Liver (tissue), 3 donors: ENCODE data around the gene CELSR1.

Source experiments
- ATF3 ChIP-seq: IDR thresholded peaks from 2 replicates; pipeline ENCODE4 v1.6.1; 2016; ENCODE audit warnings: antibody characterized with exemption
- CTCF ChIP-seq: fragments of 150-350 bp; IDR thresholded peaks from 2 replicates; pipeline ENCODE4 v1.5.1; 2017; ENCODE audit warnings: improper control_type of control experiment, low read depth, low read length; ENCODE audit not compliant: missing input control
- EGR1 ChIP-seq, 2 donors: IDR thresholded peaks; 2 replicates each; pipeline ENCODE4 v1.6.1; 2016 to 2018; ENCODE audit warnings: antibody characterized with exemption in 2 of 2, low read depth in 2 of 2
- FOXA1 ChIP-seq: IDR thresholded peaks from 2 replicates; pipeline ENCODE4 v1.6.1; 2016; ENCODE audit warnings: antibody characterized with exemption
- GABPA ChIP-seq, 2 donors: IDR thresholded peaks in 1 of 2; conservative IDR thresholded peaks in 1 of 2; 2 replicates each; pipeline ENCODE4 v1.6.1; 2016; ENCODE audit warnings: antibody characterized with exemption in 2 of 2, mild to moderate bottlenecking in 1 of 2, moderate library complexity in 1 of 2
- JUND ChIP-seq, 2 donors: IDR thresholded peaks; 2 replicates each; pipeline ENCODE4 v1.6.1; 2016; ENCODE audit warnings: antibody characterized with exemption in 2 of 2
- MAX ChIP-seq: IDR thresholded peaks from 2 replicates; pipeline ENCODE4 v1.6.1; 2016; ENCODE audit warnings: antibody characterized with exemption
- REST ChIP-seq: IDR thresholded peaks from 2 replicates; pipeline ENCODE4 v1.6.1; 2016; ENCODE audit warnings: antibody characterized with exemption, mild to moderate bottlenecking
- RXRA ChIP-seq, 2 donors: IDR thresholded peaks; 2 replicates each; pipeline ENCODE4 v1.6.1; 2017 to 2018; ENCODE audit warnings: antibody characterized with exemption in 2 of 2, mild to moderate bottlenecking in 1 of 2
- SP1 ChIP-seq: IDR thresholded peaks from 2 replicates; pipeline ENCODE4 v1.6.1; 2018; ENCODE audit warnings: antibody characterized with exemption, mild to moderate bottlenecking
- TAF1 ChIP-seq: conservative IDR thresholded peaks from 2 replicates; pipeline ENCODE4 v1.6.1; 2016; ENCODE audit warnings: antibody characterized with exemption, mild to moderate bottlenecking
- YY1 ChIP-seq: IDR thresholded peaks from 2 replicates; pipeline ENCODE4 v1.6.1; 2016; ENCODE audit warnings: antibody characterized with exemption, mild to moderate bottlenecking
- donor health status: healthy.
- donor health status: healthy.

GRCh38 chr22:46387748-46388147 is 149.7 kb downstream of the CELSR1 start:
- TF ChIP-seq CTCF, result no peak
- TF ChIP-seq TAF1, result no peak
- TF ChIP-seq ATF3, result no peak
- no peak for TF ChIP-seq GABPA (IDR thresholded peaks at IDR 0.05 in 1 of 2, conservative IDR thresholded peaks at IDR 0.05 in 1 of 2)
- no peak for TF ChIP-seq REST
- no peak for TF ChIP-seq RXRA (IDR thresholded peaks at IDR 0.05)
- TF ChIP-seq YY1, result no peak
- no peak for TF ChIP-seq FOXA1
- no peak for TF ChIP-seq EGR1 (IDR thresholded peaks at IDR 0.05; ENCODE audit: low read depth in 2 of 2)
- no peak for TF ChIP-seq JUND (IDR thresholded peaks at IDR 0.05)
- TF ChIP-seq MAX, result no peak
- no peak for TF ChIP-seq SP1
